Hematopoietic multipotent progenitor cell treated with erythropoietin and hydrocortisone succinate and interleukin-3 and kit ligand, for 8 days (in vitro differentiated cells): ENCODE data around the gene NFYC.

Source experiments
- DNase-seq: peaks from one replicate; pipeline ENCODE4 v3.0.0-alpha.2; 2015

NFYC gene

DNA sequence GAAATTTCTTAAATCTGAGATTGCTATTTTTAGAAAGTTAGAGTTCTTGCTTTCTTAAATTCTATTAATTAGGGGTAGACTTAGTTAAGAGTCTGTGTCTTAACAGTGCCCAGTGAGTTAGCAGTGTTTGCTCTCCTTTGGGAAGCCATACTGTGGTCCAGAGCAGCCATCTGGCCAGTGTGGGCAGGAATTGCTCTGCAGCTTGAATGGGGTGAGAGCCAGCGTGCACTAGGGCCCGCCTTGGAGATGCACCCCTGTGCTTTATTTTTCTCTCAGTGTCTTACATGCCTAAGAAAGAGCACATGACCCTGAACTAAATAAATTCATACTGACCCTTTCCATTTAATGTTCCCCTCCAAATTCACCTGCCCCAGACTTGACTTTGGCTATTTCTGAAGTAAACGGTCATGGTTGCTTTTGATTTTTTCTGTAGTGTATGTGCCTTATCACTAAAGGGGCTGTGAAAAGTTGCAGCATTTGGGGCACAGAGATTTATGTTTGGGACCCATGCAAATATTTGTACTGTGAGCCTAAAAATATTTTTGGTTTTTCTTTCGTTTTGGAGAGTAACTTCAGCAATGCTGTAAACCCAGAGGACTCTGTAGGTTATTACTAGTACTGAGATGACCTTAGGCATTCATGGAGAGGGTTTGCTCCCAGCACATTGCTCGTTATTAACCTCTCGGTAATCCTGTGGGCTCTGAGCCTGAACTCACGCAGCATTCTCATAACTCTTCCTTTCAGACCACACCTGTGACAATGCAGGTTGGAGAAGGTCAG lies 70.8 kb downstream of the NFYC start:
- DNase-seq: no peak

DNA sequence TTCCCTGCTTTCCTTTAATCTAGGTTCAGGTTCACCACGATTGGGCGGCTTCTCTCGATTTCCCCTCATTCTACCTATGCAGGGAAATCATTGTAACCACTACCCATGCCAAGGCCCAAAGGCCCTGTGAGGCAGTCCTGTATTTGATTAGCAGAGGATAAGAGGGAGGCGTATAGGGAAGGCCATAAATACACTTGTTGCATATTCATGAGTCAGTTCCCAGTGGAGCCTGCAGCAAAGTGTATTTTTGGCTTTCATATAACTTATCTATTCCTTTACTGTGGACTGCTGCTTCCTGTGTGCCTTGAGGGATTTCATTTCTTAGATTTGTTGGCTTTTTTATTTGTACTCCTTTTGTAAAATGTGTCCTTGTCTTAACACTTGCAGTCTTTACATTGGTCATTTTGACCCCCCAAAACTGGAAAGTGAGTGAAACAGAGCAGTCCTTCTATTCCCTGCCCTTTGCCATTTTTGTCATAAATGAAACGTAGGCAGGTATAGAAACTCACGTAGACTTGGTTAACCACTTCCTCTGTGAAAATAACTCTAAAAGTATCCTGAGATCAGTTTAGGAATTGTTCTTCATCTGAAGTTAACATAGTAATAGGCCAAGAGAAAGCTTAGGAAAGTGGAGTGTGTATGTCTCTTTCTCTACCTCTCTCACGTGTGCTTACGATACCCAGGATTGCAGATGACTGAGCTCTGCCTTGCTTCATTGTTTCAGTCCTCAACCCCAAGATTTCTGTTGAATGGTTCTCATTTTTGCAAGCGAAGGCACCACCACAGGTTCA lies 72.4 kb downstream of the NFYC start:
- no peak for DNase-seq

DNA sequence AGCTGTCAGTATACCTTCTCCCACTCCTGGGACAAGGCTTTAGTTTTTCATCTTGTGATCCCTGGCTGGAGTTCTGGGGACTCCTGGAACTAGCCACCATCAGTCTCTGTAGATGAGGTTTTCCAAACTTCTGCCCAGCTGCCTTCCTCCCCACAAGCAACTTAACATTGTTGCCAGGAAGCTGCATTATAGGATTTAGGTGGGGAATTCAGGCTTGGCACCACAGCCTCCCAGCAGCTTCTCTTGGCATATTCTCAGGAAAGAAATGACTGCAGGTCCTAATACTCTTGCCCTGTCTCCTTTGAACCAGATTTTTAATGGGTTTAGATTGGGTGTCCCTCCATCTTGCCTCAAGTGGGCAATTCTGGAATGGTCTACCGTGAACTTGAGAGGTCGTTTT lies 73.5 kb downstream of the NFYC start:
- DNase-seq: no peak

DNA sequence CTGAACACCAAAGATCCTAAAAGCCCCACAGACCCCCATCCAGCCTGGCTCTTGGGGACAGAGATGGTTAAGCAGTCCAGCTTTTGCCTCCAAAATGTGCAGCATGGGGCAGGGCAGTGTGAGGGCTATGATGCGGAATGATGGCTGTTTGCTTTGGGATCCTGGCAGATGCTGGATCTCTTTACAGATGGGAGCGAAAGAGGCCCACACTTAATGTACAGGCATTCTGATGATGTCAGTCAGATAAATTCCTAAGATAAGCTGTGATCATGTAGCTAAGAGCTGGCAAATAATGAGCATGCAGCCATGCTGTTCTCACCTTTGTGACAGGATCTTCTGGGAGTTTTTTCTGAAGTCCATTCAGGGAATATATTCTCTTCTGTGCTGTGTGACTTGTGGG lies 74.5 kb downstream of the NFYC start:
- DNase-seq: no peak

DNA sequence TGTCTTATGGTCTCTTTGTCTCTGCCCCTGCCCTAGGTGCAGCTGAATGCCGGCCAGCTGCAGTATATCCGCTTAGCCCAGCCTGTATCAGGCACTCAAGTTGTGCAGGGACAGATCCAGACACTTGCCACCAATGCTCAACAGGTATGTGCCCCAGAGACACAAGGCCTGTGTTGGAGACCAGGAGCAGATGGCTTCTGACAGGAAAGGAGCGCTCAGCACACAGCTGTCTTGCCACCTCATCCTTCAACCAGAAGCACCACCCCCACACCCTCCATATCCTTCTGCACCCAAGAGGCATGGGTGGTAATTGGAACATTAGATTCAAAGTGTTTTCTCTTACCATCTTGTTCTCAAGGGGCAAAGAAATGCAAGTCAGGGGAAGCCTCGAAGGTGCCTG lies 75.1 kb downstream of the NFYC start:
- DNase-seq: no peak

DNA sequence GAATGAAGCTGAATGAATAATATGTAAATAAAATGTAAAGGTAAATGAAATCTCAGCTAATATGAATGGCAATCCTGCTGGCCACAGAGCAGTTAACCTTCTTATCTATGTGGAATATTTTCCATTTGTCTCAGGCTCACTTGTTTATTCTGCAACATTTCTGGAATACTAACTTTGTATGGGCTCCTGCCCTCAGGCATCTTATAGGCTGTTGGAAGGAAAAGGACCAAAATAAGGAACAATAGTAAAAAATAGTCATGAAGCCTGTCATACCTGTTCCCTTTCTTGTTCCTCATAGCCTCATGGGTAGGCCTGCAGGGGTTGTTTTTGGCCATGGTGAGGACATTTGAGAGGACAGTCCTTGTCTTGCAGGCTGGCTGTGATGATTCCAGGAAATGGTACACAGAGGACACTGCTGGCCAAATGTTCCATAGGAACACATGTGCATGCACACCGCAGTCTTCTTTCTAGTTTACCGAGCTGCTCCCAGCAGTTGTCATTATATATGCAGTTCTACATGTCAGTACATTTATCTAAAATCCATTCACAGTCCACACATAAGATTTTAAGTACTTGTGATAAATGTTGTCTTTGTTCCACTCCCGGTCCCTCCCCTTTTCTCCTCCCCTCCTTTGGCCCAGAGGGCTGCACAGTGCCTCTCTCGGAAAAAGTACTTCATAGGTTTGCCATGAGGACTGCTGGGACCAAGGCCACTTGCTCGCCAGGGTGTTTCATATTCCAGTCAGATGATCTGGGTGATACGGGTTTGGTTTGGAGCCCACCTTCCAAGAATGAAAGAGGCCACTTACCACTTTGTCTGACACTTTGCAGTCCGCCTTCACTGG lies 76.9 kb downstream of the NFYC start:
- no peak for DNase-seq

DNA sequence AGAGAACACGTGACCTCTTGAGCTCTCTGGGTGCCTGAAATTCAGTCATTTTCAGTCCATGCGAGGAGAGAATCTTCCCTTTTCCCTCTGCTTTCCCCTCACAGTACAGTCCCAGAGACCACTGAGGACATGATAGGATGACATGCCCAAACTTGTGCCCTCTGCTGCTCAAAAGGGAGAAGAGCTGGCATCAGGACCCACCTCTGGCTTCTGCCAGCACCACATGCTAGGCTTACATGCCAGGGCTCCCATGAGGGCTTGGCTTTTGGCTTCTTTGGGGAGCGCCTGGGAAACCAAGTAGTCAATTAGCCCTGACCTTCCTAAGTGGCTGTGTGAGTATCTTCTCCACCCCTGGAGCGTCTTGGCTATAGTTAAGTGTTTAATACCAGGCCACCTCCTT lies 78.3 kb downstream of the NFYC start:
- DNase-seq: peak; percentile 59

DNA sequence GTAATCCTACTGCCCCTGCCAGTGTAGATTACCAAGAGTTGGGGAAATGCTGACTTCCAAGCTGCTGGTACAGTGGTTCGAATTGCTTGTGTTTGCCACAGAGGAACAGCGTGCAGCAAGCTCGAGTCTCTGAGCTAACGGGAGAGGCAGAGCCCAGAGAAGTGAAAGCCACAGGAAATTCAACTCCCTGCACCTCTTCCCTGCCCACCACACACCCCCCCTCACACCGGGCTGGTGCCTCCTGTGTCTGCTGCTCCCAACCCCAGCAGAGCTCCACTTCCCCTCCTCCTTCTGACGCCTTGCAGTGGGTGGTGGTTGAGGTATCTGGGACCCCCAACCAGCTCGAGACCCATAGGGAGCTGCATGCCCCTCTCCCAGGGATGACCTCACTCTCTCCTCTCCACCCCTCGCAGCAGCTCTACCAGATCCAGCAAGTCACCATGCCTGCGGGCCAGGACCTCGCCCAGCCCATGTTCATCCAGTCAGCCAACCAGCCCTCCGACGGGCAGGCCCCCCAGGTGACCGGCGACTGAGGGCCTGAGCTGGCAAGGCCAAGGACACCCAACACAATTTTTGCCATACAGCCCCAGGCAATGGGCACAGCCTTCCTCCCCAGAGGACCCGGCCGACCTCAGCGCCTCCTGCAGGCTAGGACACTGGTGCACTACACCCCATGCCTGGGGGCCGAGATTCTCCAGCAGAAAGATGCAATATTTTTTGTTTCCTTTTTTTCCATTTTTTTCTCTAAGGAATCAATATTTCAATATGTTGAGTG lies 79.0 kb downstream of the NFYC start:
- DNase-seq: no peak

DNA sequence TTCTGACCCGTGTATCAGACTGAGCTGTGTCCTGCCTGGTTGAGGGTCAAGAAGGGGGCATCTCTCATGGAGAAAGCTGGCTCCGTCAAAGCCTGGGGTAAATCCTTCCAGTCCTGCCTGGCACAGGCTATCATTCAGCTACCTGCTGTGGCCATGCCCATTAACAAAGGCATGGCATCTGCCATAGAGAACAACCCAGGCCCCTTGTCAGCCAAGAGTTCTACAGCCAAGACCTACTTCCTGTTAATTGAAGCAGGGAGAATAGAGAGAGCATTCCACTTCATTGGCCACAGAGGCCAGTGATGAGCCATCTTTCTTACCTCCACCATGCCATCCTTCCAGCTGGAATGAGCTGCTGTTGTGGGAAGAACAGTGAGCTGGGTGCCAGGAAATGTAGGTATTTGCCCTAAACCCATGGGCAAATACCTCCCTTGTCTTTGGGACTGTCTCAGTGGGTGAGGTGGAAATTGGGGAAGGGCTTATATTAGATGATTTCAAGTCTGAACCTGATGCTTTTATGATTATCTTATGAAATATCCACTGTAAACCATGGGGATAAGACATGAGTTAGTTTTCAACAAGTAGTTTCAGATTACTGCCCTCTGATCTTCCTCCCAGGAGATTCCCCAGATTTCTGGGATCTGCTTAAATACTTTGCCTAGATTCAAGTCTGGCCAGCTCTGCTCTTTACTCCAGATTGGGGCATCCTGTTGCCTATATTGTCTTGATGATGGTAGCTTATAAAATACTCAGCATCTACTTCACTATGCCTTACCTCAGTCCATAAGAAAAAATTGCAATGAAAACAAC lies 80.8 kb downstream of the NFYC start:
- DNase-seq: no peak

DNA sequence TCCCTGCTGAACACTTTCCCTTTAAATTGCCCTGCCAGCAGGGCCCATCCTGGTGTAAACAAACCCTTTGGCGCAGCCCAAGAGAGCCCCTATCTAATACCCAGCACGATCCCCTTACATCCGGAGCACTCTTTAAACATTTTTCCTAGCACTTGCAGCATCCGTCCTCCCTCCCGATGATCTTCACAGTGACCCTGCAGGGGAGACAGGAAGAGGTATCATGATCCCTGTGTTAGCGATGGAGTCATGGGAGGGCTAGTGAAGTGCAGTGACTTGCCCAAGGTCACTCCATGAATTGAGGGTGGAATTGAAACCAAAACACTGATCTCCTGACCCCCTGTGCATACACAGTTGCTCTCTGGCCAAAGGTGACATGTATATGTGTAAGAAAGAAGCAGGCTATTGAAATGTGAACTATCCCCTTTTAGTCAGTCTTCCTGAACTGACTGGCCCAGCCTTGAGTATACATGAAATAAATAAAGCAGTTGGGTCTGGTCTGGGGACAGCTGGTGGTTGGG lies 82.3 kb downstream of the NFYC start:
- DNase-seq: no peak

DNA sequence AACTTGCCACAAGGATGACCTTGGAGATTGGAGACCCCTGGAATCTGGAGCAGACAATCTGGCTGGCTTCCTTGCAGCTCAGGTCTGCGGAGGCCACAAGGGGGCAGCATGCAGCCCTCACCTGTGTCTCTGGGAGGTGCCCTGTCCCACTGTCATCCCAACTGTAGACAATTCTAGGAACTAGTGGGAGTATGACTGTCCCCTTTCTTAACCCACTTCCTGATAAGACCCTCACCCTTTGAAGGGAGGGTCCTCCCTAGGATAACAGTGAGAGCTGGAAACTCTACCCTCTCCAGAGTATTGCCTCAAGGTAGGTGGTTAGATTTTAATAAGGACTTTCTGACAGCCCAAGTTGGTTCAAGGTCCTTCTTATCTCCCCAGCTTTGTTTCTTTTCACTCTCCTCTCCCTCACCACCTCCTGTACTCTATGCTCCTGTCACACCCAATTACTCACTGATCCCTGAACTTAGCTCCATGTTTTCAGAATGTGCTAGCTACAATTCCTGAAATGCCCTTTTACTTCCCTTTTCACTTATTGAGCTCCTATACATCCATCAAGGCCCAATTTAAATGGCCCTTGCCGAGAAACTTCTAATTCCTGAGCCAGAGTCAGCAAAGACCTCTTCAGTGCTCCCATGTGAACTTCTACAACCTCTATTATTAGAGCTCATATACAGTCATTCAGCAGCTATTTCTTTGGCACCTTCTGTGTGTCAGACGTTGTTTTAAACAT lies 82.9 kb downstream of the NFYC start:
- peak; percentile 67 for DNase-seq

DNA sequence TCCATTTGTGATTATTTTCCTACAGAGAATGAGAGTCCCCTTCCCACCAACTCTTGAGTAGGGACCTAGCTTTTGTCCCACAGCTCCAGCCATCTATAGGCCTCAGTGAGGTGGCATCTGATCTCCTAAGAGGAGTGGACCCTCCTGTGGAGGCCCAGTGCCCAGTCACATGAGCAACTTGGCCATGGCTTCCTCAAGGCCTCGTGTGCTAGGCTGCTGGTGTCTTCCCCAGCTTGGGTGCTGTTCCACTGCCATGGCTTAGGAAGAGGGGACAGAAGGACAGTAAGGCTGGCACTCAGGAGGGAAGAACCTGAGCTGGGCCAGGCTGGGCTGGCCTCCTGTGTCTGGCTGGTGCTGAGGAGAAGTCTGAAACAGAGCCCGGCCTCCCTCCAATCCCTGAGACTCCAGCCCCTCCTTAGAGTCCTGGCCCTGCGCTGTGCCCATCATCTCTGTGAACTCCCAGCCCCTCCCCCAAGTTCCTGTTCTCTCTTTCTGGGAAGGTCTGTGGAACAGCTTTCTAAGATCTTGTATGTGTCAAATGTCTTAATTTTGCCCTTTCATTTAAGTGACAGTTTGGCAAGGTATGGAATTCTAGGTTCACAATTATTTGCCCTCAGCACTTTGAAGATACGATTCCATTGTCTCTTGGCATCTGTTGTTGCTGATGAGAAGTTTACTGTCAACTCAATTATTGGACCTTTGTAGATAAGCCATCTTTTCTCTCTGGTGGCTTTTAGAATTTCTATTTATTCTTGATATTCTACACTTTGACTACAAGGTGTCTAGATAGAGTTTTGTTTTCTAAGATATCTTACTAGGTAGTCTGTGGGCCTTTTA lies 85.0 kb downstream of the NFYC start:
- DNase-seq: no peak

DNA sequence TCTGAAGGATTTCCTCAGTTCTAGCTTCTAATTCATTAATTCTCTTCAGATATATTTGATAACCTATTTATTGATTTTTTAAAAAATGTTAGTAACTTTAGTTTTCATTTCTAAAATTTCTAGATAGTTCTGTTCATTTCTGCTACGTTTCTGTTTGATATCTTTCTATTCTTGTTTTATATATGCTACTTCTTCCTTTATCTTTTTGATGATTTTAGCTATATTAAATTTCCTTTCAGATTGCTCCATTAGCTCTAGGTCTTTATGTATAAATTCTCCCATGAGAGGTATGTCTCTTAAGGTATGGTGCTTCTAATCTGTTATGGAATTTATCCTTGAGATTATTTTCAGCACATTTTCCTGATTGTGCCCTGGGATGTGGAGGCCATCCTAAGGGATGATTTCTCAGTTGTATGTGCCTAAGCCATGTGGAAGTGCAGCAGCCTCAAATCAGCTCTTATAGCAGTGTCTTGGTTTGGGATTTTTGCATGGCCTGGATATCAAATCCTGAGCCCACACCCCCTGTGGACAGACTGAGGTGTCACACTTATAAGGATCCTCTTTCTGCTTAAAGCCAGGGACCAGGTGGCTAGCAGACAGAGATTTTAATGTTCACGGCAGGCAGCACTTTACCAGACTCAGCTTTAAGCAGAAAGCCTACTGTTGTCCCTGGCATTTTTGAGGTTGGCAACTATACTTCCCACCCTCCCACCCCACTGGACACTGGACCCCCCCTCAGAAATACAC lies 85.9 kb downstream of the NFYC start:
- no peak for DNase-seq

DNA sequence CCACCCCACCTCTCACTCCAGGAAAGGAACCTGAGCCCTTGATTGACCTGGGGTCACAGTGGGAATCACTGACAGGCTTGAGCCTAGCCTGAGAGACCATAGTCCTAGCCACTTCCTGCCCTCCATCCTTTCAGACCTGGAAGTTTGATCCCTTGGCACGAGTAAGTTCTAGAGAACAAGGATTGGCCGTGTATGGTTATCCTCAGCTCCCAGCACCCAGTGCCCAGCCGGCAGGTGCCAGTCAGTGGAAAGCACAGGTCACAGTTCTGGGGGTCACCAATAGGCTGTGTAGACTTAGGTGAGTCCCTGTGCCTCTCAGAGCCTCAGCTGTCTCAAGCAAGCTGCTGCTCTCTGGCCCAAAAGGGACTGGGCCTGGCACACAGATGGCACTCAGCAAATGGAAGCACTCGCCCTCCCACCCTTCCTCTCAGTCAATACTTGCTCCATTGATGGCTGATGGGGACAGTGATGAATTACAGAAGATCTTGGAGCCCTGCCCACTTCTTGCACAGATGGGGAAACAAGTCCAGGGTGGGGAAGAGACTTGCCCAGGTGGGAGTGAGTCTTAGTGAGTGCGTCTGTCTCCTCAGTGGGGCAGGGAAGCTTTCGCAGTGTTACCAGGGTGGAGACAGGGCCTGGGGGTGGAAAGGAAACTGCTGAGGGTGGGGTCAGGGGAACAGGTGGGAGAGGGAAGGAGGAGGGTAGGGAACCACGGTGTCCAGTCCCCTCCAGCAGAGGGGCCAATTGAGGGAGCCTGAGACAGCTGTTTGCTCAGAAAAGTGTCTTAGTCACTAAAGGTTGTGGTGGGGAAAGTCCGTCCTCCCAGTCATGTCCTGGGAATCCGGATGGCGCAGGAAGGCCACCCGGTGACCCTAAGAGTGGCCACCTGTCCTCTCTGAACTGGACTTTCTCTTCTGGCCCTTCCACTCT lies 89.4 kb downstream of the NFYC start:
- DNase-seq: no peak

DNA sequence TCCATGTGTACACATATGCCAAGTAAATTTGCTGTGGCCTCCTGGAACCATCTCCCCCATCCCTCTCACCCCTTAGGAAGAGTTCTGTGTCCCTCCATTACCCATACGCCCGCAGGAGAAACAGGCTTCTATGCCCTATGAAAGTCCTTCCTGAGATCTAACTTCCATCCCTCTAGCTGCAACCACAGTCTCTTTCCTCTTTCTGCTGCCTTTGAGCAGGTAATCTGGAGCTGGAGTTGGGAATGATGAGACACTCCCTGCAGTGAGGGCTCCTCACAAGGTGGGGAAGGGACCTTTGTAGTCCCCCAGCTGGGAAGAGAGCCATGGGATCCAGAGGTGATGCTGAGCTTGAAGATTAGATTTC lies 90.1 kb downstream of the NFYC start:
- DNase-seq: no peak

DNA sequence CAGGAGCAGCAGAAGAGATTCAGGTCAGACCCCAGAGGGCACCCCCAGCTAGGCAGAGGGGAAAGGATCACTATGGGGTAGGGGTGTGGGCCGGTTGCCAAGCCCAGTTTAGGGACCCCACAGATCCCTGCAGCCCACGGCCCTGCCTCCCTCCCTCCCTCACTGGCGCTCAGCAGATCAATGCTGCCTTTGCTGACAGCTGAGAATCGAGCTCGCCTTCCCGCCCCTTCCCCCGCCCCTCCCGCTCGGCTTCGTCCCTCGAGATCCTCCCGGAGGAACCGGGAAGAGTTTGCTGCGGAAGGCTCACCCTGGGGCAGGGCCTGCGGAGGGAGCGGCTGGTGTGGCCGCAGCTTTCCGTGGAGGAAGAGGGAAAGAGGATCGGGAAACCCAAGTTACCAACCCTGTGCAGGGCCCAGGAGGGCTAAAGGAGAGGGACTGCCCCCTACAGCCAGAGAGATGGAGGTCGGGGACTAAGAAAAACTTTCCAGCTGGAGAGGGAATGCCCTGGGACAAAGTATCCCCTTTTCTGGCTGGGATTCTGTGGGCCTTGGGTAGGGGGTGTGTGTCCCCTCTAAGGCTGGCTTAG lies 91.0 kb downstream of the NFYC start:
- no peak for DNase-seq
